Karpas-422 (cell line): ENCODE data around the gene DRD2. TPM values are rescaled to one million over a fixed set of nuclear protein-coding genes. Genes with fewer than 3 reads are reported as not detected.
"Not testable (repeated sequence)": the region's sequence is repeated elsewhere in the genome, so short reads cannot be mapped to it uniquely, and the experiment has no call there.

Source experiments
- DNase-seq: peaks from one replicate; pipeline ENCODE4 v3.0.0-alpha.2; 2015
- H2AFZ ChIP-seq: fragments of 200-600 bp; sonication (generic); 2 replicates; pipeline ENCODE4 v1.6.1; 2014; ENCODE audit warnings: antibody characterized with exemption, low read length, mixed read lengths
- H3K27ac ChIP-seq: fragments of 200-600 bp; sonication (generic); 2 replicates; pipeline ENCODE4 v1.5.1; 2014; ENCODE audit warnings: mild to moderate bottlenecking, low read length, moderate library complexity
- H3K27me3 ChIP-seq: fragments of 200-600 bp; sonication (generic); 2 replicates; pipeline ENCODE4 v1.6.1; 2014; ENCODE audit warnings: low read length, mixed read lengths
- H3K36me3 ChIP-seq: fragments of 200-600 bp; sonication (generic); 2 replicates; pipeline ENCODE4 v1.6.1; 2014; ENCODE audit warnings: low read length, mixed read lengths; ENCODE audit not compliant: insufficient read depth
- H3K4me1 ChIP-seq: fragments of 200-600 bp; sonication (generic); 2 replicates; pipeline ENCODE4 v1.6.1; 2014; ENCODE audit warnings: mild to moderate bottlenecking, low read length, mixed read lengths
- H3K4me2 ChIP-seq: fragments of 200-600 bp; sonication (generic); 2 replicates; pipeline ENCODE4 v1.6.1; 2014; ENCODE audit warnings: low read length, low read depth, mild to moderate bottlenecking; ENCODE audit not compliant: poor library complexity, severe bottlenecking
- H3K4me3 ChIP-seq: fragments of 200-600 bp; sonication (generic); 2 replicates; pipeline ENCODE4 v1.5.1; 2014; ENCODE audit warnings: mild to moderate bottlenecking, antibody characterized with exemption, low read length, mixed read lengths
- H3K79me2 ChIP-seq: fragments of 200-600 bp; sonication (generic); 2 replicates; pipeline ENCODE4 v1.6.1; 2014; ENCODE audit warnings: mild to moderate bottlenecking, low read length, mixed read lengths
- H3K9ac ChIP-seq: fragments of 200-600 bp; sonication (generic); 2 replicates; pipeline ENCODE4 v1.6.0; 2014; ENCODE audit warnings: low read length
- H3K9me2 ChIP-seq: fragments of 200-600 bp; sonication (generic), shearing (Covaris generic); replicated peaks from 2 replicates; pipeline ENCODE4 v1.6.0; 2014; ENCODE audit warnings: mild to moderate bottlenecking, low read length, moderate library complexity; ENCODE audit not compliant: insufficient read depth
- H3K9me3 ChIP-seq: fragments of 300-700, 200-600 bp; sonication (generic); 2 replicates; pipeline ENCODE4 v1.6.1; 2014; ENCODE audit warnings: low read length, mixed read lengths
- H4K20me1 ChIP-seq: fragments of 200-600 bp; sonication (generic); 2 replicates; pipeline ENCODE4 v1.6.1; 2014; ENCODE audit warnings: mild to moderate bottlenecking, antibody characterized with exemption, low read length, low read depth; ENCODE audit not compliant: insufficient read depth
- total RNA-seq: library from RNA; depleted of rRNA; stranded (reverse); fragments of >200 nt; shearing (Covaris generic); gene quantifications from 2 replicates; pipeline ENCODE4 v1.2.3, GENCODE V29; 2014; ENCODE audit warnings: low replicate concordance; rRNA removed

DRD2 gene
- not detected in 2 replicates for total RNA-seq

GRCh38 chr11:113475160-113475761 is at the start of gene DRD2:
DRD2 (minus strand) TSS chr11:113475398; CDS start chr11:113424651, 50,747 bp downstream.
- Histone ChIP-seq H3K9me2 (no peaks in the 10 kb centered on the region), H3K36me3 (no peaks in the 10 kb centered on the region), H3K79me2 (no peaks in the 10 kb centered on the region), H4K20me1 (no peaks in the 10 kb centered on the region), H3K4me3 (no peak within 1 kb of the TSS), H3K4me1 (no peaks in the 10 kb centered on the region), H2AFZ (no peak within 1 kb of the TSS), H3K9ac (no peak within 1 kb of the TSS), H3K9me3 (no peaks in the 10 kb centered on the region), H3K27me3 (no peaks in the 10 kb centered on the region), H3K27ac (no peak within 1 kb of the TSS), H3K4me2 (no peak within 1 kb of the TSS)
- DNase-seq, result no peak

GRCh38 chr11:113523906-113524305 is 48.7 kb upstream of the DRD2 start:
- not testable (repeated sequence) for H3K9me2 ChIP-seq, H3K27me3 ChIP-seq, H3K27ac ChIP-seq, H2AFZ ChIP-seq, H3K79me2 ChIP-seq, H3K36me3 ChIP-seq, H3K4me2 ChIP-seq, H3K4me1 ChIP-seq, H3K9me3 ChIP-seq, H4K20me1 ChIP-seq, H3K9ac ChIP-seq, H3K4me3 ChIP-seq, DNase-seq

GRCh38 chr11:113521737-113522517 is 46.7 kb upstream of the DRD2 start:
- Histone ChIP-seq H3K4me2 (no peak overlapping the region), H3K9me3 (no peaks in the 10 kb centered on the region), H3K9ac (no peak overlapping the region), H3K27me3 (no peaks in the 10 kb centered on the region), H3K4me3 (no peak overlapping the region), H3K4me1 (no peaks in the 10 kb centered on the region), H3K36me3 (no peaks in the 10 kb centered on the region), H3K9me2 (no peaks in the 10 kb centered on the region), H3K79me2 (no peaks in the 10 kb centered on the region), H3K27ac (no peak overlapping the region), H2AFZ (no peak overlapping the region), H4K20me1 (no peaks in the 10 kb centered on the region)
- no peak for DNase-seq

DNA sequence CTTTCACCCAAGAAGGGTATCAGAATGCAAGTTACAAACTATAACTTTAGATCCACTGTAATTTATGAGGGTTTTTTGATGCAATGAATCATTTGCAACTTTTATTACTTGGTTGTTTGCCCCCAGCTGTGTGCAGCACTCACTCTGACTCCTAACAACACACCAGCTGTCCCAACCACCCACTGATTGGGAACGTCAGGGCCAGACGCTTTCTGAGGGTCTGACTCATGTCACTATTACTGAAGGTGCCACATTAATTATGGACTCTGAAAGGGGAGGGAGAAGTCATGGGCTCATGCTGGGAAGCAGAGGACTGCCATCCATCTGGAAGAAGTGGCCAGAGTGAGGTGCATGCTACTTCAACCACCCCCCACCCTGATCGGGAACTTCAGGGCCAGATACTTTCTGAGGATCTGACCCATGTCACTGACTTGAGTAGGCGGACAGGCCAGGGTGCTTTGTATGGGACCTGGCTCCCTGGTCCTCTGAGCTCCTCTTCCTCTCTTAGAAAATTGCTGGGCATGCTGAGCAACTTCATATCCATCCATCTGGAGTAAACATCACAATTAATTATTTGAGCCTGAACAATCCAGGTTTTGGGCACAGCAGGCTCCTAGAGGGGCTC is 44.9 kb upstream of the DRD2 start:
- Histone ChIP-seq H3K9ac (no peak overlapping the region), H3K79me2 (no peaks in the 10 kb centered on the region), H3K4me1 (no peaks in the 10 kb centered on the region), H3K27me3 (no peaks in the 10 kb centered on the region), H4K20me1 (no peaks in the 10 kb centered on the region), H3K9me2 (no peaks in the 10 kb centered on the region), H3K36me3 (no peaks in the 10 kb centered on the region), H2AFZ (no peak overlapping the region), H3K4me2 (no peak overlapping the region), H3K4me3 (no peak overlapping the region), H3K9me3 (no peaks in the 10 kb centered on the region), H3K27ac (no peak overlapping the region)
- DNase-seq, result no peak

DNA sequence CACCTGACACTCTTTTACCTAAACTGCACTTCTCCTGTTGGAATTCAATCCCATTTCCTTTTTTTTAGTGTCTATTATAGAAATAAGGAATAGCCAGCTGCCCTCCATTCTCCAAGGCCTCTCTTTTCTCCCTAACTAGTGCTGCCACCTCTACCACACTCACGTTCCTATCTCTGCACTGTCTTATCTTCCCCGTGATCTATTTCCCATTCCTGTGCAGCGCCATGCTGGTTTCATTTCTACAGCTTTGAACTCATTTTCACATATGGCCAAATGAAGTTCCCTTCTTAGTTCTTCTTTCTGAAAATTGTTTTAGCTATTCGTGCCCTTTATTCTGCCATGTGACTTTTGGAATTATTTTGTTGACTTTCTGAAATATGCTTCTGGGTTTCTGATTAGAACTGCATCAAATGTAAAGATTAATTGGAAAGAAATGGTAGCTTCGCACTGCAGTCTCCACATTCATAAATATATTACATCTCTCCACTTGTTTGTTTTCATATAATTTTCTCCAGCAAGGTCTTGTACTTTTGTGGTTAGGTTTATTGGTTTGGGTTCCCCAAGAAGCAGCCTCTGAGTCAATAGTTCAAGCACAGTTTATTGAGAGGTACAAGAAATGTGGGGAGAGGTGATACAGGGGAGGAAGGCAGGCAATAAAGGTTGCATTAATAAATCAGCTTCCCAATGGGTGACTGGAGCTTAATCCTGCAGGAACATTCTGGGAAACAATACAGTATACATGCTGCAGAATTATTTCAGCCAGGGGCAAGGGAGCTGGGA is 43.7 kb upstream of the DRD2 start:
- Histone ChIP-seq H4K20me1 (no peaks in the 10 kb centered on the region), H3K27ac (no peak overlapping the region), H3K4me1 (no peaks in the 10 kb centered on the region), H3K4me2 (no peak overlapping the region), H3K36me3 (no peaks in the 10 kb centered on the region), H3K9me2 (no peaks in the 10 kb centered on the region), H3K9me3 (no peaks in the 10 kb centered on the region), H2AFZ (no peak overlapping the region), H3K79me2 (no peaks in the 10 kb centered on the region), H3K27me3 (no peaks in the 10 kb centered on the region), H3K9ac (no peak overlapping the region), H3K4me3 (no peak overlapping the region)
- DNase-seq, result no peak

DNA sequence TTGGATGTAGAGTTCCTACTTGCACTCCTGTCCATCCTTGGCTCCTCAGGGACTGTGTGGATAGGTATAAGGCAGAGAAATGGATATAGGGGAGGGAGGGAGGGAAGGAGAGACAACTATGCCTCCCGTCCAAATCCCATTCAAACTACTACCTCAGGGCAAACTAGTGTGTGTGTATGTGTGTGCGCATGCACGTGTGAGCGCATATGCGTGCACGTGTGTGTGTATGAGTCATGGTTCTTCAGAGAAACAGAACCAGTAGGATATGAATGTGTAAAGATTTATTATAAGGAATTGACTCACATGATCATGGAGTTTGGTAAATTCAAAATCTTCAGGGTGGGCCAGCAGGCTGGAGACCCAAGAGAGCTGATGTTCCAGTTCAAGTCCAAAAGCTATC is 42.2 kb upstream of the DRD2 start:
- no peaks in the 10 kb centered on the region for H3K79me2 ChIP-seq

DNA sequence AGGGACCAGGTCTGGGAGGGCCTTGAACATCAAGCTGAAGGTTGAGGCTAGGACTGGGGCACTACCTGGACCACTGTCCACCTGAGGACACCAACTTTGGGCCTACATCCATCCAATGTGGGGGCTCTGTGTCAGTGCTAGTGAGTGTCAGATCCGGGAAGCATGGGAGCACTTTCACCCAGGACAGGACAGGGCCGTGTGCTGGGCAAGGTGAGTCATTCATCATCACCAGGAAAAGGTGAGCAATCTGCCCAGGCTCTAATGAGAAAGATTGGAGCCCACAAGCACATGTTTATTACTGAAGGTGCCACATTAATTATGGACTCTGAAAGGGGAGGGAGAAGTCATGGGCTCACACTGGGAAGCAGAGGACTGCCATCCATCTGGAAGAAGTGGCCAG is 39.7 kb upstream of the DRD2 start:
- Histone ChIP-seq H3K4me2 (no peak overlapping the region), H4K20me1 (no peaks in the 10 kb centered on the region), H2AFZ (no peak overlapping the region), H3K36me3 (no peaks in the 10 kb centered on the region), H3K79me2 (no peaks in the 10 kb centered on the region), H3K27ac (no peak overlapping the region), H3K4me1 (no peaks in the 10 kb centered on the region), H3K9me3 (no peaks in the 10 kb centered on the region), H3K4me3 (no peak overlapping the region), H3K9me2 (no peaks in the 10 kb centered on the region), H3K27me3 (no peaks in the 10 kb centered on the region), H3K9ac (no peak overlapping the region)
- DNase-seq, result no peak

More for the DNA sequence above, 42.2 kb upstream of the DRD2 start:
- no peaks in the 10 kb centered on the region for H3K9me2 ChIP-seq
- H3K27me3 ChIP-seq, result no peaks in the 10 kb centered on the region
- H3K9me3 ChIP-seq, result no peaks in the 10 kb centered on the region
- no peaks in the 10 kb centered on the region for H4K20me1 ChIP-seq
- no peak overlapping the region for H3K4me3 ChIP-seq
- no peak overlapping the region for H3K9ac ChIP-seq
- DNase-seq, result no peak
- H3K36me3 ChIP-seq, result no peaks in the 10 kb centered on the region
- H3K27ac ChIP-seq, result no peak overlapping the region
- no peaks in the 10 kb centered on the region for H3K4me1 ChIP-seq
- H3K4me2 ChIP-seq, result no peak overlapping the region
- H2AFZ ChIP-seq, result no peak overlapping the region

GRCh38 chr11:113507341-113507740 is 32.1 kb upstream of the DRD2 start:
- no peak overlapping the region for H3K9ac ChIP-seq
- H3K9me3 ChIP-seq, result no peaks in the 10 kb centered on the region
- H3K27ac ChIP-seq, result no peak overlapping the region
- H3K4me1 ChIP-seq, result peaks cover 7% of the 10 kb centered on the region
- H3K36me3 ChIP-seq, result no peaks in the 10 kb centered on the region
- H4K20me1 ChIP-seq, result no peaks in the 10 kb centered on the region
- no peak overlapping the region for H3K4me3 ChIP-seq
- no peak for DNase-seq
- H3K27me3 ChIP-seq, result no peaks in the 10 kb centered on the region
- no peaks in the 10 kb centered on the region for H3K79me2 ChIP-seq
- H3K9me2 ChIP-seq, result no peaks in the 10 kb centered on the region
- H2AFZ ChIP-seq, result no peak overlapping the region
- H3K4me2 ChIP-seq, result no peak overlapping the region
